Activated CD8-positive, alpha-beta T cell treated with anti-CD3 and anti-CD28 coated beads, Interleukin-2, amount 10 ng/mL, durations not matched to agents 7 days and 5 days (primary cell): ENCODE results near the gene TFCP2L1. TPM values are rescaled to one million over a fixed set of nuclear protein-coding genes. Genes with fewer than 3 reads are reported as not detected.
"Not testable (repeated sequence)": the region's sequence is repeated elsewhere in the genome, so short reads cannot be mapped to it uniquely, and the experiment has no call there.

Experiments
- ATAC-seq: fragments of 150-1000 bp; cut with Tn5 transposase; one replicate; pipeline ENCODE4 v1.10.0; 2021; ENCODE audit warnings: moderate library complexity
- CTCF ChIA-PET: fragments of 350-600 bp; sonication (Branson Sonifier 250); formaldehyde crosslinking; loops from one replicate; lab custom pipeline; 2021; ENCODE audit warnings: antibody characterized with exemption; lab: Charles Lee
- POLR2A ChIA-PET: fragments of 350-600 bp; sonication (Branson Sonifier 250); formaldehyde crosslinking; loops from one replicate; lab custom pipeline; 2021; ENCODE audit warnings: antibody characterized with exemption; lab: Charles Lee
- DNase-seq: peaks from one replicate; pipeline ENCODE4 v3.0.0-alpha.2; 2020
- H3K27ac Mint-ChIP-seq: one replicate; pipeline ENCODE4 v1.8.0; 2021; ENCODE audit warnings: mild to moderate bottlenecking, mixed read lengths
- H3K27me3 Mint-ChIP-seq: one replicate; pipeline ENCODE4 v1.8.0; 2021; ENCODE audit warnings: low read depth, mixed read lengths
- H3K36me3 Mint-ChIP-seq: one replicate; pipeline ENCODE4 v1.8.0; 2021; ENCODE audit warnings: low read depth, mixed read lengths
- H3K4me1 Mint-ChIP-seq: one replicate; pipeline ENCODE4 v1.8.0; 2021; ENCODE audit warnings: low read depth, mixed read lengths
- H3K4me3 Mint-ChIP-seq: one replicate; pipeline ENCODE4 v1.8.0; 2021; ENCODE audit warnings: mild to moderate bottlenecking, mixed read lengths
- H3K9me3 Mint-ChIP-seq: one replicate; pipeline ENCODE4 v1.8.0; 2022; ENCODE audit warnings: mixed read lengths; ENCODE audit not compliant: insufficient read depth
- total RNA-seq, 2 experiments: library from RNA; stranded (reverse); gene quantifications; one replicate each; pipeline ENCODE4 v1.2.3, GENCODE V29; 2021

TFCP2L1 gene
- total RNA-seq, 2 experiments from 2014 or later, result 0.16 TPM; not detected in 1

DNA sequence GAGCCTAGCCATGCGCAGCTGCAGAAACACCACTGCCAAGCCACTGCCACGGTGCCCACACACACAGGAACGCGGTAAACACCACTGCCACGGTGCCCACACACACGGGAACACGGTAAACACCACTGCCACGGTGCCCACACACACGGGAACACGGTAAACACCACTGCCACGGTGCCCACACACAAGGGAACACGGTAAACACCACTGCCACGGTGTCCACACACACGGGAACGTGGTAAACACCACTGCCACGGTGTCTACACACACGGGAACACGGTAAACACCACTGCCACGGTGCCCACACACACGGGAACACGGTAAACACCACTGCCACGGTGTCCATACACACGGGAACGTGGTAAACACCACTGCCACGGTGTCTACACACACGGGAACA lies 59.3 kb downstream of the TFCP2L1 start:
- H3K4me1 Mint-ChIP-seq, H3K9me3 Mint-ChIP-seq, H3K27me3 Mint-ChIP-seq, H3K27ac Mint-ChIP-seq, H3K4me3 Mint-ChIP-seq, DNase-seq, POLR2A ChIA-PET, CTCF ChIA-PET, ATAC-seq, H3K36me3 Mint-ChIP-seq: not testable (repeated sequence)

- POLR2A ChIA-PET, result no interaction called here
- no peaks in the 10 kb centered on the region for H3K9me3 Mint-ChIP-seq
- CTCF ChIA-PET, result no interaction called here
- ATAC-seq, result no peak
- DNase-seq, result no peak
- no peaks in the 10 kb centered on the region for H3K36me3 Mint-ChIP-seq
- peaks cover 3% of the 10 kb centered on the region for H3K27me3 Mint-ChIP-seq
- H3K4me1 Mint-ChIP-seq, result no peaks in the 10 kb centered on the region
- H3K4me3 Mint-ChIP-seq, result no peak overlapping the region
- H3K27ac Mint-ChIP-seq, result no peak overlapping the region
Measured at GRCh38 chr2:121220995-121221394, 64.0 kb downstream of the TFCP2L1 start.

DNA sequence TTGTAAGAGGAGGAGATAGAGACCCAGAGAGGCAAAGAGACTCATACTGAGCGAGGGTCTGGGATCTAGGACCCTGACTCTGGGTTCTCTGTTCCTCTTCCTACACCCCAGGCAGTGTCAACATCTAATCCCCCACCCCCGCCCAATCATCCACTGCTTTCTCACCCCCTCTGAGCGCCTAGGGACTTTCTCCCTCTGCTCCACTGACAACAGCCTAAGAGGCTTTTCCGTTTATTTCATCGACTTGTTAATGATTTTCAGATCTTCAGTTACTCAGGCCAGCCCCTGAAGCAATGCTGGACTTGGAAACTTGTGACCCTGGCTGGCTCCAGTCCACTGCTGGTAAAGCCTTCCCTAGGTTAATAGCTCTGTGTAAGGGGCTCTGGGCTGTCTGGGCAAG lies 65.1 kb downstream of the TFCP2L1 start:
- DNase-seq, result no peak
- no peak for ATAC-seq
- H3K4me3 Mint-ChIP-seq, result no peak overlapping the region
- no peak overlapping the region for H3K27ac Mint-ChIP-seq
- H3K9me3 Mint-ChIP-seq, result no peaks in the 10 kb centered on the region
- POLR2A ChIA-PET, result no interaction called here
- peaks cover 3% of the 10 kb centered on the region for H3K27me3 Mint-ChIP-seq
- no peaks in the 10 kb centered on the region for H3K36me3 Mint-ChIP-seq
- H3K4me1 Mint-ChIP-seq, result no peaks in the 10 kb centered on the region
- CTCF ChIA-PET, result no interaction called here

GRCh38 chr2:121218386-121218938 lies 66.5 kb downstream of the TFCP2L1 start:
- Mint-ChIP-seq H3K36me3 (no peaks in the 10 kb centered on the region), H3K9me3 (no peaks in the 10 kb centered on the region), H3K27me3 (peaks cover 3% of the 10 kb centered on the region), H3K4me1 (no peaks in the 10 kb centered on the region), H3K4me3 (no peak overlapping the region), H3K27ac (no peak overlapping the region)
- POLR2A ChIA-PET, result no interaction called here
- ATAC-seq (no peak), DNase-seq (no peak)
- CTCF ChIA-PET, result no interaction called here

DNA sequence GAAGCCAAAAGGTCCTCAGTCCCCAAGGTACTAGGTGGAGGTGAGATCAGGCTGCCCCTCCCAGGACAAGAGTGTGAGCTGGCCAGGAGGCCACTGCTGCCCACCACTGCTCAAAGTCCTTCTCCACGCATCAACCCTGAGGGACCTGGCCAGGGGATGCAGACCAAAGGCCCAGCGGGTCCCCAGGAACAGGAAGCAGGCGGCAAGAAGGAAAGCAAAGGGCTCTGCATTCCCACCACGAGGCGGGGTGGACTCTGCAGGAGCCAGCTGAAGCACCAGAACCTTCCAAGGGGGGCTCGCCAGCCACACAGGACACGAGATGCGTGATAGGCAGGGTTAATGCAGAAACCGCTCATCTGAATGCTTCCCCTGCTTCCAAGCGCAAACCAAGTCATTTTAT lies 67.4 kb downstream of the TFCP2L1 start:
- peaks cover 3% of the 10 kb centered on the region for H3K27me3 Mint-ChIP-seq
- no peaks in the 10 kb centered on the region for H3K36me3 Mint-ChIP-seq
- DNase-seq (no peak), ATAC-seq (no peak)
- no peaks in the 10 kb centered on the region for H3K4me1 Mint-ChIP-seq
- ChIA-PET POLR2A (no interaction called here), CTCF (no interaction called here)
- H3K9me3 Mint-ChIP-seq, result no peaks in the 10 kb centered on the region
- no peak overlapping the region for H3K4me3 Mint-ChIP-seq
- H3K27ac Mint-ChIP-seq, result no peak overlapping the region

GRCh38 chr2:121214296-121214695 lies 70.7 kb downstream of the TFCP2L1 start:
- Mint-ChIP-seq H3K27me3 (no peaks in the 10 kb centered on the region), H3K9me3 (no peaks in the 10 kb centered on the region), H3K4me3 (no peak overlapping the region), H3K4me1 (no peaks in the 10 kb centered on the region), H3K27ac (no peak overlapping the region), H3K36me3 (no peaks in the 10 kb centered on the region)
- CTCF ChIA-PET, result no interaction called here
- ATAC-seq (no peak), DNase-seq (no peak)
- POLR2A ChIA-PET, result no interaction called here

GRCh38 chr2:121213386-121213785 lies 71.6 kb downstream of the TFCP2L1 start:
- H3K9me3 Mint-ChIP-seq, result no peaks in the 10 kb centered on the region
- DNase-seq (no peak), ATAC-seq (no peak)
- CTCF ChIA-PET, result no interaction called here
- H3K4me3 Mint-ChIP-seq, result no peak overlapping the region
- no peaks in the 10 kb centered on the region for H3K27me3 Mint-ChIP-seq
- POLR2A ChIA-PET, result no interaction called here
- no peaks in the 10 kb centered on the region for H3K4me1 Mint-ChIP-seq
- no peaks in the 10 kb centered on the region for H3K36me3 Mint-ChIP-seq
- no peak overlapping the region for H3K27ac Mint-ChIP-seq

- Mint-ChIP-seq H3K27ac (no peak overlapping the region), H3K27me3 (no peaks in the 10 kb centered on the region), H3K4me3 (no peak overlapping the region), H3K9me3 (no peaks in the 10 kb centered on the region), H3K4me1 (no peaks in the 10 kb centered on the region), H3K36me3 (no peaks in the 10 kb centered on the region)
- ATAC-seq (no peak), DNase-seq (no peak)
- POLR2A ChIA-PET, result no interaction called here
- CTCF ChIA-PET, result no interaction called here
Measured at GRCh38 chr2:121212661-121213325, 72.2 kb downstream of the TFCP2L1 start.

DNA sequence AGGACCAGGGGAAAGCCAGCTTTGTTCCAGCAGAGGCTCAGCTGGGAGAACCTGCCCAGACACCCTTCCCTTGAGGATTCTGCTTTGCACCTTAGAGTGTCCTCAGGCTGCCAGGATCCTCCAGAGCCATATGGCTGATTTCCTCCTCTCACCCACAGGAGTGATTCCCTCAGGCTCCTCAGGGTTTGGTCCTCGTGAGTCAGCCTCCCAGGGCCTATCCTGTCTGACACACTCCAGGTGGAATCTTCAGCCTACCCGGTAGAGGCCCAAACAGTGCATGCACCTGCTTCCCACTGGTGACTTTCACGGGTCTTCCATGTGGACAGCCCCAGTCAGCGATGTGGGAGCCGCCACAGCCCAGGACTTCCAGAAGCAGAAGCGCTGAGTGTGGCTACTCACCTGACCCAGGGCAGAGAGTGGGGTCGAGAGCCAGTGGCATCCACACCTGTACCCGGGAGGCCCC lies 73.3 kb downstream of the TFCP2L1 start:
- CTCF ChIA-PET, result no interaction called here
- ATAC-seq (no peak), DNase-seq (no peak)
- POLR2A ChIA-PET, result no interaction called here
- Mint-ChIP-seq H3K27me3 (no peaks in the 10 kb centered on the region), H3K9me3 (no peaks in the 10 kb centered on the region), H3K4me1 (no peaks in the 10 kb centered on the region), H3K4me3 (no peak overlapping the region), H3K27ac (no peak overlapping the region), H3K36me3 (no peaks in the 10 kb centered on the region)

GRCh38 chr2:121211251-121211650 lies 73.8 kb downstream of the TFCP2L1 start:
- no peaks in the 10 kb centered on the region for H3K9me3 Mint-ChIP-seq
- CTCF ChIA-PET, result no interaction called here
- H3K27me3 Mint-ChIP-seq, result no peaks in the 10 kb centered on the region
- no peaks in the 10 kb centered on the region for H3K4me1 Mint-ChIP-seq
- ATAC-seq (no peak), DNase-seq (no peak)
- H3K27ac Mint-ChIP-seq, result no peak overlapping the region
- no peak overlapping the region for H3K4me3 Mint-ChIP-seq
- no peaks in the 10 kb centered on the region for H3K36me3 Mint-ChIP-seq
- POLR2A ChIA-PET, result no interaction called here

DNA sequence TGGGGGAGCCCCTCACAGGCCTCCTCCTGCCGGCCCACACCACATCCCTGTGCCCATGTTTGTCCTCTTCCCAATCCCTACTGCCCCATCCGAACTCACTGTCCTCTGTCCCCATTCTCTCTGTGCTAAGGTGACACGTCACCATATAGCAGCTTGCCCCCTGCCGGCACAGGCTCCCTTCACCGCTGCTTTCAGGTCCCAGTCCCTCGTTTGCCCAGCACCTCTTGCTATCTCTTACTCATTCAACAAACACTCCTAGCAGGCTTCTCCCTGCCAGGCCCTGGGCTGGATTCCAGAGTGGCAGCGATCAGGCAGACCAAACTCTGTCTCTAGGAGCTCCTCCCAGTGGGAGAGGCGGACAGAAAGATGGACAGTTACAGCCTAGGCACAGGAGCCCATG lies 74.3 kb downstream of the TFCP2L1 start:
- no peak overlapping the region for H3K4me3 Mint-ChIP-seq
- DNase-seq (no peak), ATAC-seq (no peak)
- ChIA-PET POLR2A (no interaction called here), CTCF (no interaction called here)
- H3K27ac Mint-ChIP-seq, result no peak overlapping the region
- no peaks in the 10 kb centered on the region for H3K9me3 Mint-ChIP-seq
- H3K36me3 Mint-ChIP-seq, result no peaks in the 10 kb centered on the region
- H3K27me3 Mint-ChIP-seq, result no peaks in the 10 kb centered on the region
- no peaks in the 10 kb centered on the region for H3K4me1 Mint-ChIP-seq

GRCh38 chr2:121209014-121209610 lies 75.9 kb downstream of the TFCP2L1 start:
- Mint-ChIP-seq H3K36me3 (no peaks in the 10 kb centered on the region), H3K27ac (no peak overlapping the region), H3K4me1 (no peaks in the 10 kb centered on the region), H3K4me3 (no peak overlapping the region), H3K27me3 (no peaks in the 10 kb centered on the region), H3K9me3 (no peaks in the 10 kb centered on the region)
- no peak for ATAC-seq
- DNase-seq, result no peak
- ChIA-PET POLR2A (no interaction called here), CTCF (no interaction called here)
